ENCODE measurements around the gene IMMT. TPM values are rescaled to one million over a fixed set of nuclear protein-coding genes. Genes with fewer than 3 reads are reported as not detected.
A peak's percentile ranks its signal among the peaks of the same experiment; 100 is the strongest.

IMMT gene
- polyA plus RNA-seq, 1 experiment: 69.2 TPM

- Histone ChIP-seq H3K4me3 (ENCODE audit: low read depth, low read length) (peak overlapping the region; percentile 99), H3K27ac (ENCODE audit: low read depth, low read length) (peak overlapping the region; percentile 90), H3K27me3 (ENCODE audit: control insufficient read depth, insufficient read depth, low read length) (no peaks in the 10 kb centered on the region), H3K9me3 (ENCODE audit: control insufficient read depth, insufficient read depth, low read length) (peaks cover 3% of the 10 kb centered on the region; the same call in 1 of the 2 replicates)
- ChIA-PET POLR2A (interaction anchor here (1.0 to 3.3 kb wide), 3 partner anchors 10 to 246 kb away, joined by 4 to 15 read pairs (median 5); partner anchors contain the start of genes KDM3A, POLR1A and PTCD3), CTCF (no interaction called here)
- no peak for DNase-seq (ENCODE audit: low read depth, low spot score)
- TF ChIP-seq CTCF (IDR thresholded peaks at IDR 0.05; ENCODE audit: low read depth, low read length): no peak
Observed at GRCh38 chr2:86195808-86196387, 636 bp upstream of the IMMT start.

- no peaks in the 10 kb centered on the region for H3K27me3 ChIP-seq (ENCODE audit: control insufficient read depth, insufficient read depth, low read length)
- TF ChIP-seq CTCF (IDR thresholded peaks at IDR 0.05; ENCODE audit: low read depth, low read length): no peak
- peak overlapping the region; percentile 99 for H3K4me3 ChIP-seq (ENCODE audit: low read depth, low read length)
- CTCF ChIA-PET: interaction anchor here (1.1 to 1.5 kb wide), 2 partner anchors 26 to 28 kb away, joined by 3 to 6 read pairs; no protein-coding TSS in a partner anchor
- no peak for DNase-seq (ENCODE audit: low read depth, low spot score)
- POLR2A ChIA-PET: interaction anchor here (1.6 to 3.3 kb wide), 2 partner anchors 89 to 247 kb away, joined by 5 to 15 read pairs; partner anchors contain the start of genes KDM3A, POLR1A and PTCD3
- peaks cover 3% of the 10 kb centered on the region; the same call in 1 of the 2 replicates for H3K9me3 ChIP-seq (ENCODE audit: control insufficient read depth, insufficient read depth, low read length)
- H3K27ac ChIP-seq (ENCODE audit: low read depth, low read length): peak overlapping the region; percentile 100
Observed at GRCh38 chr2:86194751-86195054, 559 bp downstream of the IMMT start.

- peak overlapping the region; percentile 99 for H3K4me3 ChIP-seq (ENCODE audit: low read depth, low read length)
- H3K9me3 ChIP-seq (ENCODE audit: control insufficient read depth, insufficient read depth, low read length): peaks cover 3% of the 10 kb centered on the region; the same call in 1 of the 2 replicates
- no peak overlapping the region for H3K27ac ChIP-seq (ENCODE audit: low read depth, low read length)
- CTCF ChIA-PET: interaction anchor here (1.1 to 1.5 kb wide), 3 partner anchors 27 to 178 kb away, joined by 3 to 6 read pairs (median 3); no protein-coding TSS in a partner anchor
- TF ChIP-seq CTCF (IDR thresholded peaks at IDR 0.05; ENCODE audit: low read depth, low read length): 0 out of 2 replicates have a peak, but pooled peaks have one; percentile 7
- no peak for DNase-seq (ENCODE audit: low read depth, low spot score)
- POLR2A ChIA-PET: interaction anchor here (3.3 kb wide), 1 partner anchor 248 kb away, joined by 15 read pairs; the partner anchor contains the start of gene KDM3A
- no peaks in the 10 kb centered on the region for H3K27me3 ChIP-seq (ENCODE audit: control insufficient read depth, insufficient read depth, low read length)
Observed at GRCh38 chr2:86193901-86194567, 1.2 kb downstream of the IMMT start.

- CTCF ChIA-PET: interaction anchor here (0.9 kb wide), 1 partner anchor 9 kb away, joined by 3 read pairs; no protein-coding TSS in a partner anchor
- no peaks in the 10 kb centered on the region for H3K27me3 ChIP-seq (ENCODE audit: control insufficient read depth, insufficient read depth, low read length)
- H3K27ac ChIP-seq (ENCODE audit: low read depth, low read length): no peak overlapping the region
- POLR2A ChIA-PET: interaction anchor here (0.7 kb wide), 1 partner anchor 32 kb away, joined by 3 read pairs; no protein-coding TSS in a partner anchor
- no peak for TF ChIP-seq CTCF (IDR thresholded peaks at IDR 0.05; ENCODE audit: low read depth, low read length)
- H3K9me3 ChIP-seq (ENCODE audit: control insufficient read depth, insufficient read depth, low read length): no peaks in the 10 kb centered on the region; the same call in 1 of the 2 replicates
- DNase-seq (ENCODE audit: low read depth, low spot score): no peak
- no peak overlapping the region for H3K4me3 ChIP-seq (ENCODE audit: low read depth, low read length)
Observed at GRCh38 chr2:86189782-86190416, 5.4 kb downstream of the IMMT start.

All from AG04450 (cell line).